ENCODE data around the gene LMNA.
"Not testable (repeated sequence)": the region's sequence is repeated elsewhere in the genome, so short reads cannot be mapped to it uniquely, and the experiment has no call there.

Gene LMNA

GRCh38 chr1:156114101-156114918 is at the start of gene LMNA:
LMNA (plus strand) TSS chr1:156114711; CDS start chr1:156114919, 208 bp downstream.
- DNase-seq (ENCODE audit: low read depth, low spot score) = peak; percentile 82

DNA sequence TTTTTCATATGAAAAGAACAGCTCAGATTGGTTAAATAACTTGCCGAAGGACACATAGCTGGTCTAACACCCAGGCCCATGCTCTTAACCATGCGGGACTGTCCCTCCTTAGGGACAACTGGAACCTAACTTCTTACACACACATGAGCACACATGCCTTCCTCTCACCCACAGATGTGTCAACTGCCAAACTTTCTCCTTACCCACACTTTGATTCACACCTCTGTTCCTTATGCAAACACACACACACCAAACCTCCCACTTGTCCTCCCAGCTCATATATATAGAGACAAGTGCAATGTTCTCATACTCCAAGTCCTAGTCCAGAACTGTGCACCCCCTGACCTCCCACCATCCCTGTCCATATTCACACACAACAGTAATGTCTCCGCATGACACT is 49.3 kb upstream of the LMNA start:
- no peak for DNase-seq (ENCODE audit: low read depth, low spot score)

DNA sequence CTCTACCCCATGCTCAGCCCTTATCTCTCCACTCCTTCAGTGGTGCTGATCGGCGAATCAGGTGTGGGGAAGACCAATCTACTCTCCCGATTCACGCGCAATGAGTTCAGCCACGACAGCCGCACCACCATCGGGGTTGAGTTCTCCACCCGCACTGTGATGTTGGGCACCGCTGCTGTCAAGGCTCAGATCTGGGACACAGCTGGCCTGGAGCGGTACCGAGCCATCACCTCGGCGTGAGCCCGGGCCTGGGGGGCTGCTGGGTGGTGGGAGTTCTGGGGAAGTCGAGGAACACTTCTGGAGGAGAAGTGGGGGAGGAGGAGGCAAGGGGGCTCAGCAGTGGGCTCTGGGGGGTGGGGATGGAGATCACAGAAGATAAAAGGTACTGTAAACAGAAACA is 48.6 kb upstream of the LMNA start:
- DNase-seq (ENCODE audit: low read depth, low spot score) = no peak

GRCh38 chr1:156067262-156067661 is 47.2 kb upstream of the LMNA start:
- no peak for DNase-seq (ENCODE audit: low read depth, low spot score)

DNA sequence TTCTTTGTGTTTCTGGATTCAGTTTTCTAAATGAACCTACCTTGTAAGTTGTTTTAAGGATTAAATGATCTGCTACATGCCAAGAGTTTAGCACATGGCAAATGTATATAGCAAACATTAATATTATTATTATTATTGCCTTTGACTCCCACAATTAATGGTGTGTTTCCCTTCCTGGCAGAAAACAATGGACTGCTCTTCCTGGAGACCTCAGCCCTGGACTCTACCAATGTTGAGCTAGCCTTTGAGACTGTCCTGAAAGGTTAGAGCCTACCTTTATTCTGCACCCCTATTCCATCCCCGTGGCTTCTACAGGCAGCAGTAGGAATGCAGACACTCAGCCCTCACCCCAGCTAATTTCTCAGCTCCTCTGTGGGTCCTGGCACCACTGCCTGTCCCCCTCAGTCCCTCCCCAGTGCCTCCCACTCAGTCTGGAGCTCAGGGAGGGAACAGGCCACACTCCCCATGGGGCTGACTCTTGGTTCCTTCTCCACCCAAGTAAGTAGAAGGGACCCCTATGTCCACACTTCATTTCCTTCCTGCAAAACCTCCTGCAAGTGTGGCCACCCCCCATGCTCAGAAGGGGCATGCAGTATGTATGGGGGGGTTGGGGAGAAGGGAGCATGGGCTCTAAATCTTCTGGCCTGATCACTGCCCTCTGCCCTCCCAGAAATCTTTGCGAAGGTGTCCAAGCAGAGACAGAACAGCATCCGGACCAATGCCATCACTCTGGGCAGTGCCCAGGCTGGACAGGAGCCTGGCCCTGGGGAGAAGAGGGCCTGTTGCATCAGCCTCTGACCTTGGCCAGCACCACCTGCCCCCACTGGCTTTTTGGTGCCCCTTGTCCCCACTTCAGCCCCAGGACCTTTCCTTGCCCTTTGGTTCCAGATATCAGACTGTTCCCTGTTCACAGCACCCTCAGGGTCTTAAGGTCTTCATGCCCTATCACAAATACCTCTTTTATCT is 44.7 kb upstream of the LMNA start:
- no peak for DNase-seq (ENCODE audit: low read depth, low spot score)

GRCh38 chr1:156070548-156070947 is 44.0 kb upstream of the LMNA start:
- no peak for DNase-seq (ENCODE audit: low read depth, low spot score)

DNA sequence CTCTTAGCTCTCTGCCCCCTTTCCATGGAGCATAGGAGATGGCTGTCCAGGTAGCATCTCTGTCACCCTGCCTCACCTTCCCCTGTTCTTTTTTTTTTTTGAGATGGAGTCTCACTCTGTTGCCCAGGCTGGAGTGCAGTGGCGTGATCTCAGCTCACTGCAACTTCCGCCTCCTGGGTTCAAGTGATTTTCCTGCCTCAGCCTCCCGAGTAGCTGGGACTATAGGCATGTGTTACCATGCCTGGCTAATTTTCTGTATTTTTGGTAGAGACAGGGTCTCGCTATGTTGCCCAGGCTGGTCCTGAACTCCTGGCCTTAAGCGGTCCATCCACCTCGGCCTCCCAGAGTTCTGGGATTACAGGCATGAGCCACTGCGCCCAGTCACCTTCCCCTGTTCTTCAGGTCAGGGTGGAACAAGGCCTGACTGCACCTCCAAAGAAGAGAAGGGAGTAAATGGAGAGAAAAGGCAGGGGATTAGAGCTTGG is 43.1 kb upstream of the LMNA start:
- DNase-seq (ENCODE audit: low read depth, low spot score) = not testable (repeated sequence)

GRCh38 chr1:156072251-156072650 is 42.3 kb upstream of the LMNA start:
- DNase-seq (ENCODE audit: low read depth, low spot score) = no peak

DNA sequence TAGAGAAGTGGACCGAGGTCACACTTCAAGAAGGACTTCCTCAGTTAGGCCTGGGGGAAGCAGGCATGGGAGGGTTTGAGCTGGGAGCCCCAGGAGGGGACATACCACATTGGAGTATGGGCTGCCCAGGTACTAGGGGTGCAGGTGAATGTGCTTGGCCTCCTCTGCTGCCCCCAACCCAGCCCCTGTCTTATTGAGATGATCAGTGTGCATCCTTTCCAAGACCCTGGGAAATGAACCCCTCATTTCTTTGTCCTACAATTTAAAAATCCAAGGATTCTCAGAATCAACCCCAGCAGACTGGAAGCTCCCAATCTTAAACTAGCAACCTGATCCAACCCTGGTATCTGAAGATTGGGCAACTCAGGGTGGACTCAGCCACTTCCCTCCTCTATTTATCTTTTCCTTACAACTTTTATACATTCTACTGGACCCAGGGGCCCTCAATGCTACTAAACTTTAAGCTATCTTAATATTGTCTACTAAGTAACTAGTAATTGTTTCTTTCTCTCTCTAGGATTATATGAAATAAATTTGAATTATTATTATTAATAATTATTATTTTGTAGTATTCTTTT is 41.3 kb upstream of the LMNA start:
- no peak for DNase-seq (ENCODE audit: low read depth, low spot score)

GRCh38 chr1:156073740-156074139 is 40.8 kb upstream of the LMNA start:
- peak; percentile 82 for DNase-seq (ENCODE audit: low read depth, low spot score)

GRCh38 chr1:156074661-156075060 is 39.9 kb upstream of the LMNA start:
- DNase-seq (ENCODE audit: low read depth, low spot score) = peak; percentile 35

GRCh38 chr1:156075162-156075561 is 39.3 kb upstream of the LMNA start:
- DNase-seq (ENCODE audit: low read depth, low spot score) = no peak

GRCh38 chr1:156075775-156076204 is 38.7 kb upstream of the LMNA start:
- DNase-seq (ENCODE audit: low read depth, low spot score) = peak; percentile 16

DNA sequence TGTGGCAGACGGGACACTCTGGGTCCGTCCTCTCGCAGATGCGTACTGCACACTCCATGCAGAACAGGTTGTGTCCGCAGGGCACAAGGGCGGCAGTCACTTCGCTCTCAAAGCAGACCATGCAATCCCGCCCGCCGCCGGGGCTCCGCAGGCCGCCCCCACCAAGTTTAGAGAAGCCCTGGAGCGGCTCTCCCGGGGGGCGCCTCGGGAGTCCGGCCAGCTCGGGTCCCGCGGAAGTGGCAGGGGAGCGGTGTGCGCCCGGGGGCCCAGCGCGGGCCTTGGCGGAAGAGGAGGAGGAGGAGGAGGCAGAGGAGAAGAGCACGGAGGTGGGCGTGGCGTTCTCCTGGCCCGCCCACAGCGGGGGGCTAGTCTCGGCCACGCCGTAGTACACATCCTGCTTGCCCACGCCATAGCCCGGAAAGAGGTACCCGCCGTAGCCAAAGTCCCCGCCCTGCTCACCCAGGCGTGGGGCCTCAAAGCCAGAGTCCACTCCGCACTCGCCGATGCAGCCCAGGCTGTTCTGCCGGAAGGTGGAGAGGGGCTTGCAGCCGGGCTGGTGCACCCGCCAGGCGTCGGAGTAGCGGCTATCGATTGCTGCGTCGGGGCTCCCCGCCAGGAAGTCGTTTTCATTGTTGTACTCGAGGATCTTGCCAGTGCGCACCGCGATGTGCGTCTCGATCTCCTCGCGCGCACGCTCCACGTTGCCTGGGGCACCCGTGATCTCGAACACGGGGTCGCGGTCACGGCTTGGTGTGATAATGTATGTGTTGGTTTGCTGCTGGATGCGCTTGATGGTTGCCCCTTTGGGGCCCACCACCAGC is 37.7 kb upstream of the LMNA start:
- peak; percentile 92 for DNase-seq (ENCODE audit: low read depth, low spot score)

GRCh38 chr1:156077430-156077760 is 37.1 kb upstream of the LMNA start:
- DNase-seq (ENCODE audit: low read depth, low spot score) = peak; percentile 66

GRCh38 chr1:156078728-156079127 is 35.8 kb upstream of the LMNA start:
- DNase-seq (ENCODE audit: low read depth, low spot score) = no peak

GRCh38 chr1:156079762-156080161 is 34.7 kb upstream of the LMNA start:
- DNase-seq (ENCODE audit: low read depth, low spot score) = no peak

DNA sequence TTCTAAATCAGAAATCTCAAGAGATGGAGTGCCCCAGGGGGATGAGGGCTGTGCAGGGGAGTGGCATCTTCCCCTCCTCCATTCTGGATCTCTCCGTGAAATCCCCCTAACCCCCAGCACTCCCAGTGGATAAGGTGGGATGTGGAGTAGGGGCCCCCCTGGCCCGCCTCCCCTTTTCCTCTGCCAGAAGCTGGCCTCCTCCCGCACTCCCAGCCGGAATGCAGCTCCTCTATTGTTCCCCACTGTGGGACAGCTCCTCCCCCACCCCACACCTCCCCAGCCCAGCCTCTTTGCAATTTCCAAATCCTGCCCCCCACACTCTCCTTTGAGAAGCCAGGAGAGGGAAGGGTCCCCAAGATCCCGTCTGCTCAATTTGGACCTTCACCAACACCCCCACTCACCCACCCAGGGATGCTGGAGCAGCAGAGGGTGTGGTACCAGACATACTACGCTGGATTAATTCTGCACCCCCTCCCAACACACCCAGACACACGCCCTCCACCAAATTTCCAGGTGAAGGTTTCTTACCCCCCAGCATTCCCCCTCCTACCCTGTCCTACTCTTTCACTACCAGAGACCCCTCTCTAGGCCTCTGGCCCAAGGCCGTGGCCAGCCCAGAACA is 34.2 kb upstream of the LMNA start:
- DNase-seq (ENCODE audit: low read depth, low spot score) = no peak

- peak; percentile 44 for DNase-seq (ENCODE audit: low read depth, low spot score)
Observed at GRCh38 chr1:156080863-156081179, 33.7 kb upstream of the LMNA start.

- peak; percentile 53 for DNase-seq (ENCODE audit: low read depth, low spot score)
Observed at GRCh38 chr1:156081180-156081916, 33.2 kb upstream of the LMNA start.

Measured in ELF-1 (cell line).